Astrocyte (in vitro differentiated cells and primary cell): ENCODE results near the gene RARRES1. TPM values are rescaled to one million over a fixed set of nuclear protein-coding genes. Genes with fewer than 3 reads are reported as not detected.

ENCODE experiments used
- DNase-seq: peaks from one replicate; pipeline ENCODE4 v3.0.0-alpha.2; 2010; ENCODE audit warnings: low read depth
- FAIRE-seq: peaks from 2 replicates; lab custom pipeline; 2011; peaks lifted over from hg19 to GRCh38; lab: Jason Lieb, UNC
- H2AFZ ChIP-seq: 2 replicates; pipeline ENCODE4 v1.6.0; 2012; ENCODE audit warnings: low read depth, low read length, inconsistent platforms
- H3K27ac ChIP-seq: 2 replicates; pipeline ENCODE4 v1.5.1; 2011; ENCODE audit warnings: low read depth, low read length, inconsistent platforms
- H3K27me3 ChIP-seq: 2 replicates; pipeline ENCODE4 v1.6.0; 2011; ENCODE audit warnings: low read length, inconsistent platforms; ENCODE audit not compliant: insufficient read depth
- H3K36me3 ChIP-seq: 2 replicates; pipeline ENCODE4 v1.5.1; 2011; ENCODE audit warnings: low read length, inconsistent platforms; ENCODE audit not compliant: insufficient read depth
- H3K4me1 ChIP-seq: 2 replicates; pipeline ENCODE4 v1.5.1; 2011; ENCODE audit warnings: low read length, inconsistent platforms; ENCODE audit not compliant: insufficient read depth
- H3K4me2 ChIP-seq: 2 replicates; pipeline ENCODE4 v1.6.0; 2012; ENCODE audit warnings: low read length, inconsistent platforms
- H3K4me3 ChIP-seq: 2 replicates; pipeline ENCODE4 v1.5.1; 2011; ENCODE audit warnings: low read depth, mild to moderate bottlenecking, low read length, inconsistent platforms; ENCODE audit not compliant: insufficient read depth
- H3K79me2 ChIP-seq: 2 replicates; pipeline ENCODE4 v1.6.0; 2012; ENCODE audit warnings: mild to moderate bottlenecking, low read length, inconsistent platforms; ENCODE audit not compliant: insufficient read depth
- H3K9ac ChIP-seq: 2 replicates; pipeline ENCODE4 v1.6.0; 2012; ENCODE audit warnings: mild to moderate bottlenecking, low read length, inconsistent platforms
- H3K9me3 ChIP-seq: 2 replicates; pipeline ENCODE4 v1.5.1; 2012; ENCODE audit warnings: low read depth, mild to moderate bottlenecking, low read length, inconsistent platforms; ENCODE audit not compliant: insufficient read depth
- H4K20me1 ChIP-seq: 2 replicates; pipeline ENCODE4 v1.6.0; 2012; ENCODE audit warnings: low read length, inconsistent platforms; ENCODE audit not compliant: insufficient read depth
- H3K27ac Mint-ChIP-seq: one replicate; pipeline ENCODE4 v1.8.0; 2021; ENCODE audit warnings: mild to moderate bottlenecking, mixed read lengths; ENCODE audit not compliant: unreplicated experiment
- H3K27me3 Mint-ChIP-seq: one replicate; pipeline ENCODE4 v1.8.0; 2021; ENCODE audit warnings: low read depth, mixed read lengths; ENCODE audit not compliant: unreplicated experiment
- H3K36me3 Mint-ChIP-seq: one replicate; pipeline ENCODE4 v1.8.0; 2021; ENCODE audit warnings: low read depth, mixed read lengths; ENCODE audit not compliant: unreplicated experiment
- H3K4me1 Mint-ChIP-seq: one replicate; pipeline ENCODE4 v1.8.0; 2021; ENCODE audit warnings: low read depth, mixed read lengths; ENCODE audit not compliant: unreplicated experiment
- H3K4me3 Mint-ChIP-seq: one replicate; pipeline ENCODE4 v1.8.0; 2021; ENCODE audit warnings: mild to moderate bottlenecking, moderate library complexity, mixed read lengths; ENCODE audit not compliant: unreplicated experiment
- H3K9me3 Mint-ChIP-seq: one replicate; pipeline ENCODE4 v1.8.0; 2021; ENCODE audit warnings: mild to moderate bottlenecking, mixed read lengths; ENCODE audit not compliant: unreplicated experiment
- CTCF ChIP-seq: IDR thresholded peaks from 2 replicates; pipeline ENCODE4 v1.5.1; 2011; ENCODE audit warnings: low read depth, mild to moderate bottlenecking, inconsistent platforms, low read length, moderate library complexity; ENCODE audit not compliant: insufficient read depth
- EZH2 ChIP-seq: IDR thresholded peaks from 2 replicates; pipeline ENCODE4 v1.6.1; 2012; ENCODE audit warnings: mild to moderate bottlenecking, low read length, inconsistent platforms; ENCODE audit not compliant: insufficient read depth
- total RNA-seq: library from RNA; stranded (reverse); gene quantifications from 2 replicates; pipeline ENCODE4 v1.2.1, GENCODE V29; 2021

Gene RARRES1
- total RNA-seq, 1 donor from 2014 or later: 1.2 TPM

- Histone ChIP-seq H3K9me3 (no peaks in the 10 kb centered on the region), H2AFZ (no peak overlapping the region), H3K9ac (no peak overlapping the region), H4K20me1 (no peaks in the 10 kb centered on the region), H3K4me3 (no peak overlapping the region), H3K36me3 (no peaks in the 10 kb centered on the region), H3K4me1 (peaks cover 36% of the 10 kb centered on the region), H3K27ac (no peak overlapping the region), H3K79me2 (no peaks in the 10 kb centered on the region), H3K27me3 (no peaks in the 10 kb centered on the region), H3K4me2 (no peak overlapping the region)
- FAIRE-seq: no peak
- peaks cover 29% of the 10 kb centered on the region for H3K4me1 Mint-ChIP-seq
- TF ChIP-seq CTCF: no peak
- no peak for TF ChIP-seq EZH2
- H3K27me3 Mint-ChIP-seq: peaks cover 4% of the 10 kb centered on the region
- H3K36me3 Mint-ChIP-seq: peaks cover 4% of the 10 kb centered on the region
- DNase-seq: no peak
- H3K27ac Mint-ChIP-seq: peak overlapping the region; percentile 29
- H3K9me3 Mint-ChIP-seq: no peaks in the 10 kb centered on the region
- H3K4me3 Mint-ChIP-seq: no peak overlapping the region
Measured at GRCh38 chr3:158766364-158766763, 34.1 kb upstream of the RARRES1 start.

GRCh38 chr3:158765518-158766205, 33.4 kb upstream of the RARRES1 start:
- Histone ChIP-seq H3K4me1 (peaks cover 34% of the 10 kb centered on the region), H3K9me3 (no peaks in the 10 kb centered on the region), H3K27ac (no peak overlapping the region), H3K27me3 (no peaks in the 10 kb centered on the region), H3K9ac (no peak overlapping the region), H2AFZ (no peak overlapping the region), H3K36me3 (no peaks in the 10 kb centered on the region), H3K4me2 (no peak overlapping the region), H4K20me1 (no peaks in the 10 kb centered on the region), H3K4me3 (no peak overlapping the region), H3K79me2 (no peaks in the 10 kb centered on the region)
- DNase-seq: peak; percentile 51
- Mint-ChIP-seq H3K27me3 (peaks cover 4% of the 10 kb centered on the region), H3K4me3 (no peak overlapping the region), H3K27ac (no peak overlapping the region), H3K4me1 (peaks cover 29% of the 10 kb centered on the region), H3K36me3 (peaks cover 4% of the 10 kb centered on the region), H3K9me3 (no peaks in the 10 kb centered on the region)
- TF ChIP-seq EZH2 (no peak), CTCF (no peak)
- FAIRE-seq: no peak

- H3K27ac ChIP-seq: no peak overlapping the region
- no peak overlapping the region for H3K4me3 Mint-ChIP-seq
- H3K4me1 Mint-ChIP-seq: peaks cover 8% of the 10 kb centered on the region
- no peaks in the 10 kb centered on the region for H3K9me3 ChIP-seq
- H3K4me3 ChIP-seq: no peak overlapping the region
- H3K36me3 Mint-ChIP-seq: peaks cover 4% of the 10 kb centered on the region
- H3K27me3 Mint-ChIP-seq: peaks cover 4% of the 10 kb centered on the region
- no peak for TF ChIP-seq EZH2
- TF ChIP-seq CTCF: no peak
- no peaks in the 10 kb centered on the region for H4K20me1 ChIP-seq
- DNase-seq: no peak
- no peak overlapping the region for H3K27ac Mint-ChIP-seq
- H3K4me2 ChIP-seq: no peak overlapping the region
- H3K79me2 ChIP-seq: no peaks in the 10 kb centered on the region
- no peaks in the 10 kb centered on the region for H3K9me3 Mint-ChIP-seq
- no peaks in the 10 kb centered on the region for H3K27me3 ChIP-seq
- H3K9ac ChIP-seq: no peak overlapping the region
- no peaks in the 10 kb centered on the region for H3K36me3 ChIP-seq
- H2AFZ ChIP-seq: no peak overlapping the region
- no peak for FAIRE-seq
- peaks cover 13% of the 10 kb centered on the region for H3K4me1 ChIP-seq
Measured at GRCh38 chr3:158763421-158763820, 31.2 kb upstream of the RARRES1 start.
